SK-N-SH treated with all-trans-retinoic acid at 6 μM for 48 hours (cell line): ENCODE data around the gene TMC7.

Experiments
- ATAC-seq: fragments of 200-7000 bp; cut with Tn5 transposase; 3 replicates; pipeline ENCODE4 v1.9.1; 2020; ENCODE audit warnings: mild to moderate bottlenecking, moderate library complexity
- ARNTL ChIP-seq: fragments of 450-650 bp; formaldehyde crosslinking; IDR thresholded peaks from 2 replicates; pipeline ENCODE4 v1.5.0; 2020; ENCODE audit warnings: low read depth, mild to moderate bottlenecking, moderate library complexity, borderline replicate concordance
- BACH2 ChIP-seq: fragments of 250-450 bp; sonication (Bioruptor Pico); IDR thresholded peaks from 2 replicates; pipeline ENCODE4 v1.9.0; 2021; ENCODE audit warnings: mild to moderate bottlenecking, borderline replicate concordance
- CSDC2 ChIP-seq: fragments of 250-450 bp; sonication (Bioruptor Pico); IDR thresholded peaks from 2 replicates; pipeline ENCODE4 v1.5.0; 2020; ENCODE audit warnings: mild to moderate bottlenecking, moderate library complexity
- ESRRG ChIP-seq: fragments of 250-450 bp; sonication (Bioruptor Pico); IDR thresholded peaks from 2 replicates; pipeline ENCODE4 v1.6.1; 2021; ENCODE audit warnings: mild to moderate bottlenecking
- GLIS3 ChIP-seq: fragments of 250-450 bp; sonication (Bioruptor Pico); IDR thresholded peaks from 2 replicates; pipeline ENCODE4 v1.5.0; 2020; ENCODE audit warnings: mild to moderate bottlenecking, moderate library complexity
- ISL1 ChIP-seq: fragments of 250-450 bp; sonication (Bioruptor Pico); IDR thresholded peaks from 2 replicates; pipeline ENCODE4 v2.1.2; 2022; ENCODE audit warnings: mild to moderate bottlenecking, moderate library complexity
- PPARA ChIP-seq: fragments of 250-450 bp; sonication (Bioruptor Pico); IDR thresholded peaks from 2 replicates; pipeline ENCODE4 v1.5.0; 2020; ENCODE audit warnings: mild to moderate bottlenecking, borderline replicate concordance
- RARB ChIP-seq: fragments of 250-450 bp; sonication (Bioruptor Pico); IDR thresholded peaks from 2 replicates; pipeline ENCODE4 v1.8.0; 2021; ENCODE audit warnings: mild to moderate bottlenecking, moderate library complexity
- SNAI2 ChIP-seq: fragments of 250-450 bp; sonication (Bioruptor Pico); IDR thresholded peaks from 2 replicates; pipeline ENCODE4 v1.5.0; 2020; ENCODE audit warnings: mild to moderate bottlenecking, moderate library complexity
- TCF4 ChIP-seq: fragments of 250-450 bp; sonication (Bioruptor Pico); IDR thresholded peaks from 2 replicates; pipeline ENCODE4 v1.8.0; 2021; ENCODE audit warnings: mild to moderate bottlenecking, moderate library complexity, borderline replicate concordance
- TOX ChIP-seq: fragments of 250-450 bp; sonication (Bioruptor Pico); IDR thresholded peaks from 2 replicates; pipeline ENCODE4 v1.8.0; 2021; ENCODE audit warnings: mild to moderate bottlenecking, moderate library complexity, borderline replicate concordance
- ZC3H10 ChIP-seq: fragments of 250-450 bp; sonication (Bioruptor Pico); IDR thresholded peaks from 2 replicates; pipeline ENCODE4 v1.5.1; 2021; ENCODE audit warnings: mild to moderate bottlenecking, moderate library complexity
- ZFP3 ChIP-seq: fragments of 250-450 bp; sonication (Bioruptor Pico); IDR thresholded peaks from 2 replicates; pipeline ENCODE4 v1.5.0; 2020; ENCODE audit warnings: mild to moderate bottlenecking, moderate library complexity
- ZFP30 ChIP-seq: fragments of 450-650 bp; formaldehyde crosslinking; IDR thresholded peaks from 2 replicates; pipeline ENCODE4 v1.5.0; 2022; ENCODE audit warnings: mild to moderate bottlenecking, moderate library complexity
- ZNF565 ChIP-seq: fragments of 450-650 bp; formaldehyde crosslinking; conservative IDR thresholded peaks from 2 replicates; pipeline ENCODE4 v1.5.0; 2020; ENCODE audit warnings: low read depth, mild to moderate bottlenecking, moderate library complexity
- ZNF8 ChIP-seq: fragments of 450-650 bp; formaldehyde crosslinking; IDR thresholded peaks from 2 replicates; pipeline ENCODE4 v1.5.0; 2020; ENCODE audit warnings: mild to moderate bottlenecking, moderate library complexity
- TF ChIP-seq, protein P1 (sequence below): fragments of 250-450 bp; sonication (Bioruptor Pico); IDR thresholded peaks from 2 replicates; pipeline ENCODE4 v1.8.0; 2020; ENCODE audit warnings: mild to moderate bottlenecking, moderate library complexity, borderline replicate concordance
- TF ChIP-seq, protein P2 (sequence below): fragments of 250-450 bp; sonication (Bioruptor Pico); IDR thresholded peaks from 2 replicates; pipeline ENCODE4 v1.5.0; 2020; ENCODE audit warnings: mild to moderate bottlenecking, moderate library complexity
- TF ChIP-seq, protein P3 (sequence below): fragments of 250-450 bp; sonication (Bioruptor Pico); IDR thresholded peaks from 2 replicates; pipeline ENCODE4 v1.5.1; 2020; ENCODE audit warnings: low read depth, mild to moderate bottlenecking, moderate library complexity
- TF ChIP-seq, protein P4 (sequence below): fragments of 250-450 bp; sonication (Bioruptor Pico); IDR thresholded peaks from 2 replicates; pipeline ENCODE4 v1.8.0; 2021; ENCODE audit warnings: low read depth, mild to moderate bottlenecking, moderate library complexity, borderline replicate concordance
- TF ChIP-seq, protein P5 (sequence below): fragments of 250-450 bp; sonication (Bioruptor Pico); IDR thresholded peaks from 2 replicates; pipeline ENCODE4 v1.5.1; 2021; ENCODE audit warnings: mild to moderate bottlenecking, moderate library complexity

Gene TMC7

DNA sequence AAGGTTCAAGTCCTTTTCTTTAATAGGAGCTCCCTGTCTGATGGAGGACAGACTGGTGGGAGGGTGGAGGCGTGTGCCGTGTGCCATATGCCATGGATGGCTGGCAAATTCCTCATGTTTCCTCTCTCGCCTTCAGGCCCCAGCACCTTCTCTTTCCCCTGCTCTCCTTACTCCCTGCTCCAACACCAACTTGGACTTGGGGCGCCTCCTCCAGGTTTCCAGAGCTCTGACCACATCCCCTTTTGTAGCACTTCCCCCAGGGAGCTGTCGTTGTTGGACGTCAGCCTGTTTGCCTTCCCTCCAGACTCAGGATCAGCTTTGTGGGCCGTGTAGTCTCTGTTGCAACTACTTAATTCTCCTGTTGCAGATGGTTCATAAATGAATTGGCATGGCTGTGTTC is 30.7 kb downstream of the TMC7 start:
- ATAC-seq: no peak; the same call in 2 of the 3 replicates

DNA sequence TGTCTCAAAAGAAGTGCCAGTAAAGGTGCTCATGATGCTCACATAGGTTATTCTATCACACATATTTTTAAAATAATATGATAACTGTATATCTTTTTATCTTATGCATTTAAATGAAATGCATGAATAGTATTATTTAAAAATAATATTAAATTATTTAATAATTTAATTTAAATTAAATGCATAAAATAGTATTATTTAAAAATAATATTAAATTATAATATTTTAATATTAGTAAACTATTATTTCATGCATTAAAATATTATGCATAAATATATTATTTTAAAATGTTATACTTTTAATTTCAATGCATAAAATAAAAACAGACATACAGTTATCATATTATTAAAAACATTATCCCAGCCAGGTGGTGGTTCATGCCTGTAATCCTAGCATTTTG is 33.4 kb downstream of the TMC7 start:
- no peak for TF ChIP-seq SNAI2 (CRISPR knock-in tag)
- no peak for TF ChIP-seq ZNF565 (CRISPR knock-in tag)
- TF ChIP-seq ZFP30 (CRISPR knock-in tag): no peak
- no peak for TF ChIP-seq RARB (CRISPR knock-in tag)
- TF ChIP-seq ARNTL (CRISPR knock-in tag): no peak
- TF ChIP-seq GLIS3 (CRISPR knock-in tag): no peak
- no peak for TF ChIP-seq PPARA (CRISPR knock-in tag)
- TF ChIP-seq, protein P1, sequence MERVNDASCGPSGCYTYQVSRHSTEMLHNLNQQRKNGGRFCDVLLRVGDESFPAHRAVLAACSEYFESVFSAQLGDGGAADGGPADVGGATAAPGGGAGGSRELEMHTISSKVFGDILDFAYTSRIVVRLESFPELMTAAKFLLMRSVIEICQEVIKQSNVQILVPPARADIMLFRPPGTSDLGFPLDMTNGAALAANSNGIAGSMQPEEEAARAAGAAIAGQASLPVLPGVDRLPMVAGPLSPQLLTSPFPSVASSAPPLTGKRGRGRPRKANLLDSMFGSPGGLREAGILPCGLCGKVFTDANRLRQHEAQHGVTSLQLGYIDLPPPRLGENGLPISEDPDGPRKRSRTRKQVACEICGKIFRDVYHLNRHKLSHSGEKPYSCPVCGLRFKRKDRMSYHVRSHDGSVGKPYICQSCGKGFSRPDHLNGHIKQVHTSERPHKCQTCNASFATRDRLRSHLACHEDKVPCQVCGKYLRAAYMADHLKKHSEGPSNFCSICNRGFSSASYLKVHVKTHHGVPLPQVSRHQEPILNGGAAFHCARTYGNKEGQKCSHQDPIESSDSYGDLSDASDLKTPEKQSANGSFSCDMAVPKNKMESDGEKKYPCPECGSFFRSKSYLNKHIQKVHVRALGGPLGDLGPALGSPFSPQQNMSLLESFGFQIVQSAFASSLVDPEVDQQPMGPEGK (CRISPR knock-in tag): no peak
- TF ChIP-seq, protein P2, sequence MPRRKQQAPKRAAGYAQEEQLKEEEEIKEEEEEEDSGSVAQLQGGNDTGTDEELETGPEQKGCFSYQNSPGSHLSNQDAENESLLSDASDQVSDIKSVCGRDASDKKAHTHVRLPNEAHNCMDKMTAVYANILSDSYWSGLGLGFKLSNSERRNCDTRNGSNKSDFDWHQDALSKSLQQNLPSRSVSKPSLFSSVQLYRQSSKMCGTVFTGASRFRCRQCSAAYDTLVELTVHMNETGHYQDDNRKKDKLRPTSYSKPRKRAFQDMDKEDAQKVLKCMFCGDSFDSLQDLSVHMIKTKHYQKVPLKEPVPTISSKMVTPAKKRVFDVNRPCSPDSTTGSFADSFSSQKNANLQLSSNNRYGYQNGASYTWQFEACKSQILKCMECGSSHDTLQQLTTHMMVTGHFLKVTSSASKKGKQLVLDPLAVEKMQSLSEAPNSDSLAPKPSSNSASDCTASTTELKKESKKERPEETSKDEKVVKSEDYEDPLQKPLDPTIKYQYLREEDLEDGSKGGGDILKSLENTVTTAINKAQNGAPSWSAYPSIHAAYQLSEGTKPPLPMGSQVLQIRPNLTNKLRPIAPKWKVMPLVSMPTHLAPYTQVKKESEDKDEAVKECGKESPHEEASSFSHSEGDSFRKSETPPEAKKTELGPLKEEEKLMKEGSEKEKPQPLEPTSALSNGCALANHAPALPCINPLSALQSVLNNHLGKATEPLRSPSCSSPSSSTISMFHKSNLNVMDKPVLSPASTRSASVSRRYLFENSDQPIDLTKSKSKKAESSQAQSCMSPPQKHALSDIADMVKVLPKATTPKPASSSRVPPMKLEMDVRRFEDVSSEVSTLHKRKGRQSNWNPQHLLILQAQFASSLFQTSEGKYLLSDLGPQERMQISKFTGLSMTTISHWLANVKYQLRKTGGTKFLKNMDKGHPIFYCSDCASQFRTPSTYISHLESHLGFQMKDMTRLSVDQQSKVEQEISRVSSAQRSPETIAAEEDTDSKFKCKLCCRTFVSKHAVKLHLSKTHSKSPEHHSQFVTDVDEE (CRISPR knock-in tag): no peak
- no peak for TF ChIP-seq ESRRG (CRISPR knock-in tag)
- TF ChIP-seq TOX: no peak
- TF ChIP-seq, protein P3, sequence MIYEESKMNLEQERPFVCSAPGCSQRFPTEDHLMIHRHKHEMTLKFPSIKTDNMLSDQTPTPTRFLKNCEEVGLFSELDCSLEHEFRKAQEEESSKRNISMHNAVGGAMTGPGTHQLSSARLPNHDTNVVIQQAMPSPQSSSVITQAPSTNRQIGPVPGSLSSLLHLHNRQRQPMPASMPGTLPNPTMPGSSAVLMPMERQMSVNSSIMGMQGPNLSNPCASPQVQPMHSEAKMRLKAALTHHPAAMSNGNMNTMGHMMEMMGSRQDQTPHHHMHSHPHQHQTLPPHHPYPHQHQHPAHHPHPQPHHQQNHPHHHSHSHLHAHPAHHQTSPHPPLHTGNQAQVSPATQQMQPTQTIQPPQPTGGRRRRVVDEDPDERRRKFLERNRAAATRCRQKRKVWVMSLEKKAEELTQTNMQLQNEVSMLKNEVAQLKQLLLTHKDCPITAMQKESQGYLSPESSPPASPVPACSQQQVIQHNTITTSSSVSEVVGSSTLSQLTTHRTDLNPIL (CRISPR knock-in tag): no peak
- TF ChIP-seq ZC3H10 (CRISPR knock-in tag): no peak
- no peak for TF ChIP-seq BACH2 (CRISPR knock-in tag)
- no peak for TF ChIP-seq CSDC2 (CRISPR knock-in tag)
- TF ChIP-seq, protein P4, sequence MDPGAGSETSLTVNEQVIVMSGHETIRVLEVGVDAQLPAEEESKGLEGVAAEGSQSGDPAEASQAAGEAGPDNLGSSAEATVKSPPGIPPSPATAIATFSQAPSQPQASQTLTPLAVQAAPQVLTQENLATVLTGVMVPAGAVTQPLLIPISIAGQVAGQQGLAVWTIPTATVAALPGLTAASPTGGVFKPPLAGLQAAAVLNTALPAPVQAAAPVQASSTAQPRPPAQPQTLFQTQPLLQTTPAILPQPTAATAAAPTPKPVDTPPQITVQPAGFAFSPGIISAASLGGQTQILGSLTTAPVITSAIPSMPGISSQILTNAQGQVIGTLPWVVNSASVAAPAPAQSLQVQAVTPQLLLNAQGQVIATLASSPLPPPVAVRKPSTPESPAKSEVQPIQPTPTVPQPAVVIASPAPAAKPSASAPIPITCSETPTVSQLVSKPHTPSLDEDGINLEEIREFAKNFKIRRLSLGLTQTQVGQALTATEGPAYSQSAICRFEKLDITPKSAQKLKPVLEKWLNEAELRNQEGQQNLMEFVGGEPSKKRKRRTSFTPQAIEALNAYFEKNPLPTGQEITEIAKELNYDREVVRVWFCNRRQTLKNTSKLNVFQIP (CRISPR knock-in tag): no peak
- TF ChIP-seq ZNF8 (CRISPR knock-in tag): no peak
- no peak for ATAC-seq

More for the DNA sequence above, 30.7 kb downstream of the TMC7 start:
- TF ChIP-seq TCF4 (CRISPR knock-in tag): no peak
- no peak for TF ChIP-seq ZFP3
- TF ChIP-seq ISL1 (CRISPR knock-in tag): no peak
- no peak for TF ChIP-seq ZNF565 (CRISPR knock-in tag)

DNA sequence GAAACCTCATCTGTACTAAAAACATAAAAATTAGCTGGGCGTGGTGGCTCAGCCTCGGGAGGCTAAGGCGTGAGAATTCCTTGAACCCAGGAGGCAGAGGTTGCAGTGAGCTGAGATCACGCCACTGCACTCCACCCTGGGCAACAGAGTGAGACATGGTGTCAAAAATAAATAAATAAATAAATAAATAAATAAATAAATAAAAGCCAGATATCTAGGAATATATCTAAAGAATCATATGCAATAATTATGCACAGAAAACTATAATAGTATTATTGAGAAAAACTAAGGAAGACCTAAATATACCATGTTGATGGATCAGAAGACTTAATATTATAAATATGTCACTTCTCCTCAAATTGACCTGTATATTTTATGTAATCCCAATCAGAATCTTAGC is 37.0 kb downstream of the TMC7 start:
- ATAC-seq: no peak
- TF ChIP-seq BACH2 (CRISPR knock-in tag): no peak
- TF ChIP-seq CSDC2 (CRISPR knock-in tag): no peak
- TF ChIP-seq GLIS3 (CRISPR knock-in tag): no peak
- TF ChIP-seq RARB (CRISPR knock-in tag): no peak
- TF ChIP-seq, protein P5, sequence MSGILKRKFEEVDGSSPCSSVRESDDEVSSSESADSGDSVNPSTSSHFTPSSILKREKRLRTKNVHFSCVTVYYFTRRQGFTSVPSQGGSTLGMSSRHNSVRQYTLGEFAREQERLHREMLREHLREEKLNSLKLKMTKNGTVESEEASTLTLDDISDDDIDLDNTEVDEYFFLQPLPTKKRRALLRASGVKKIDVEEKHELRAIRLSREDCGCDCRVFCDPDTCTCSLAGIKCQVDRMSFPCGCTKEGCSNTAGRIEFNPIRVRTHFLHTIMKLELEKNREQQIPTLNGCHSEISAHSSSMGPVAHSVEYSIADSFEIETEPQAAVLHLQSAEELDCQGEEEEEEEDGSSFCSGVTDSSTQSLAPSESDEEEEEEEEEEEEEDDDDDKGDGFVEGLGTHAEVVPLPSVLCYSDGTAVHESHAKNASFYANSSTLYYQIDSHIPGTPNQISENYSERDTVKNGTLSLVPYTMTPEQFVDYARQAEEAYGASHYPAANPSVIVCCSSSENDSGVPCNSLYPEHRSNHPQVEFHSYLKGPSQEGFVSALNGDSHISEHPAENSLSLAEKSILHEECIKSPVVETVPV (CRISPR knock-in tag): no peak
- TF ChIP-seq ZFP3: no peak
- TF ChIP-seq, protein P1 (CRISPR knock-in tag): no peak
- TF ChIP-seq, protein P2 (CRISPR knock-in tag): no peak
- TF ChIP-seq ESRRG (CRISPR knock-in tag): no peak
- TF ChIP-seq, all 23 proteins: peak for 0
